ENCODE measurements around the gene LHFPL4. TPM values are rescaled to one million over a fixed set of nuclear protein-coding genes. Genes with fewer than 3 reads are reported as not detected.

LHFPL4 gene
- total RNA-seq, result 47.6 TPM

DNA sequence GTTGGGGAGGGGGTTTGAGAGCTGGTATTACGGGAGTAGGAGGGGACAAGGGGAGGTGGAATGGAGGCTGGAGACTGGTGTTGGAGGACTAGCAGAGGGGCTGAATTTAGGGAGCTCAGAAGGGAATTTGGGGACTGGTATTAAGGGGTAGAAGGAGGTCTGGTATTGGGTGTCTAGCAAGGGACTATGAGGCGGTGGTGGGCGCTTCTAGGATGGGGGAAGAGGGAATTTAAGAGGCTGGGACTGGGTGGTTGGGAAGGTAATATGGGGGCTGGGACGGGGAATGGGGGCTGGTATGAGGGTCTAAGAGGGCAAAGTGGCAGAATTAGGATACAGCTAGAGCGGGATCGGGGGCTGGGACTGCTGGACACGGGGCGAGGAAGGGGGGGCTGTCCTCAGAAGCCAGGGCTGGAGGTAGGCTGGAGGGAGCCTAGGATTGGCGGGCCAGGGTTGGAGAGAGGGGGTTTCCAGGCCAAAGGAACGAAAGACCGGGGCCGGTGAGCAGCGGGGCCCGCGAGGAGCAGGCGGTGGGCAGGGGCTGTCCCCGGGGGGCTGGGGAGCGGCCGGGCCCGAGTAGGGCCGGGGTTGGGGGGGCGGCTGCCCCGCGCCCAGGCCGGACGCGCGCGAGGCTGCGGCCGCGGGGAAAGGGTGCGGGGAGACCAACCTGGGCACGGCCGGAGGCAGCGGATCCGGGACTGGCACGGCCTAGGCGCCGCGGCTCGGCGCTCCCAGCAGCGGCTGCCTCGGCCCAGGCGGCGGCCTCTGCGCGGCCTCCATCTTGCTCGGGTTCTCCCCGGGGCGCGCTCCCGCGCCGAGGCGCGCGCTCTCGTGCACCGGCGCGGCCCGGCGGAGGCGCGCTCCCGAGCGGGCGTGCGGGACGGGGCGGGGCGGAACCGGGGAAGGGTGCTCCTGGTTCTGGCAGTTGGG, at the start of gene LHFPL4:
LHFPL4 (minus strand) TSS at position 802 of the 927 bp plus-strand sequence. CDS start 1,143 bp downstream, outside the sequence.

Other genes starting within 250 kb of the LHFPL4 start
- 67.3 TPM for gene THUMPD3, start 190.8 kb downstream of the LHFPL4 start, total RNA-seq
- gene SETD5, start 156.2 kb downstream of the LHFPL4 start, total RNA-seq, result 113 TPM
- 23.5 TPM for gene MTMR14, start 95.7 kb upstream of the LHFPL4 start, total RNA-seq
- 0.31 TPM for gene CPNE9, start 150.0 kb upstream of the LHFPL4 start, total RNA-seq
- 23.5 TPM for gene BRPF1, start 177.9 kb upstream of the LHFPL4 start, total RNA-seq
- gene OGG1, start 196.1 kb upstream of the LHFPL4 start, total RNA-seq, result 113 TPM
- 38.5 TPM for gene CAMK1, start 216.1 kb upstream of the LHFPL4 start, total RNA-seq
- gene TADA3, start 238.7 kb upstream of the LHFPL4 start, total RNA-seq, result 35.7 TPM
- 117 TPM for gene ARPC4, start 239.3 kb upstream of the LHFPL4 start, total RNA-seq